Stimulated activated CD8-positive, alpha-beta memory T cell treated with anti-CD3 and anti-CD28 coated beads, Interleukin-4, amount 100 ng/mL, for 1 hour (primary cell): ENCODE measurements around the gene PPM1N.

Source experiments
- DNase-seq, 2 donors: peaks; one replicate each; pipeline ENCODE4 v3.0.0-alpha.2; 2020; ENCODE audit warnings: low read depth in 2 of 2, low spot score in 1 of 2

PPM1N gene

DNA sequence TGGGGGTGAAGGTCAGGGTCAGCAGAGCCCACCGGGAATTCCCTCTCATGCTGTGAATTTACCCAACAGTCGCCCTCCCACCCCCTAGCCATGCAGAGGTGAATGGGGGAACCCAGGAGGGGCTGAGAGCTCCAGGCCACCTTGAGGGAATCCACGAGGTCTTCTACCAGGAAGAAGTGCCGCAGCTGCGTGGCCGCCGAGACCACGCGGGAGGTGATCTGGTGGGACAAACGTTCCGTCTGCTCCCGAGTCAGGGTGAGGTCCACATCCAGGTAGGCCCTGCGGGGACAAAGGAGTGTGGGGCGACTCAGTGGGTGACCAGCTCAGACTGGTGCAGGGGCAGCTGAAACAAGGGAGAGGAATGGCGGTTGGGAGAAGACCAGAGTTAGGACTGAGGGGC is 9.5 kb upstream of the PPM1N start:
- no peak for DNase-seq

DNA sequence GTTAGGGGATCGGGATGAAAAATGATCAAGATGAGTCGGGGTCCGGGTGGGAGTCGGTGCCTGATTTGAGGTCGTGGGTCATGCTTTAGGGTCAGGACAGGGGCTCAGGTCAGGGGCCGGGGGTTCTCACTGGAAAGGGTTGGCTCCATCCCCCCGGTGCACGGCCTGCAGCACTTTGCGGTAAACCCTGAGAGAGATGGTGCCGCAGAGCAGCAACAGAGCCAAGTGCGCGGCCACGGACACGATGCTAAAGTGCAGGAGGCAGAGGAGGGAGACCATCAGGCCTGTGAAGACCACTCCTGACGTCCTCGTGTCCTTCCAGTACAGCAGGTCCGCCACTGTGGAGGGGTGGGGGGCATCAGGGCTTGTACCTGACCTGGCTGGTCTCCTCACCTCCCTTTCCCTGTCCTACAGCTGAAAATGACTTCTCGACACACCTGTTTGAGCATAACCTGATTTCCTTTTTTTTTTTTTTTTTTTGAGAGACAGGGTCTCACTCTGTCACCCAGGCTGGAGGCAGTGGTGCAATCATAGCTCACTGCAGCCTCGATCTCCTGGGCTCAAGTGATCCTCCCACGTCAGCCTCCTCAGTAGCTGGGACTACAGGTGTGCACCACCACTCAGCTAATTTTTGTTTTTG is 8.9 kb upstream of the PPM1N start:
- no peak for DNase-seq

DNA sequence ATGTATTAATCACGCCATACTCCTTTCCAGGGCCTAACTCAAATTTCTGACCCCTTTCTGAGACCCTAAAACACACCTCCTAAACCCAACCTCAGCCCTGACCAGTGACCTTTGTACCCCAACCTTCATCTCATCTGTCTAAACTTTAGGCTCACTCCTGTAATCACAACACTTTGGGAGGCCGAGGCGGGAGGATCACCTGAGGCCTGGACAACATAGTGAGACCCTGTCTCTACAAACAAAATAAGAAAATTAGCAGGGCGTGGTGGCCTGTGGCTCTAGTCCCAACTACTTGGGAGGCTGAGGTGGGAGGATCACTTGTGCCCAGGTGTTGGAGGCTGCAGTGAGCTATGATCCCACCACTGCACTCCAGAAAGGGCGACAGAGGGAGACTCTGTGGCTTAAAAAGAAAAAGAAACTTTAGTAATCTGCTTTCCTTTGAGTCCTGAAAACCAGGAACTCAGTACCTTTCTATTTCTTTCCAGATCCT is 6.1 kb upstream of the PPM1N start:
- DNase-seq: no peak

DNA sequence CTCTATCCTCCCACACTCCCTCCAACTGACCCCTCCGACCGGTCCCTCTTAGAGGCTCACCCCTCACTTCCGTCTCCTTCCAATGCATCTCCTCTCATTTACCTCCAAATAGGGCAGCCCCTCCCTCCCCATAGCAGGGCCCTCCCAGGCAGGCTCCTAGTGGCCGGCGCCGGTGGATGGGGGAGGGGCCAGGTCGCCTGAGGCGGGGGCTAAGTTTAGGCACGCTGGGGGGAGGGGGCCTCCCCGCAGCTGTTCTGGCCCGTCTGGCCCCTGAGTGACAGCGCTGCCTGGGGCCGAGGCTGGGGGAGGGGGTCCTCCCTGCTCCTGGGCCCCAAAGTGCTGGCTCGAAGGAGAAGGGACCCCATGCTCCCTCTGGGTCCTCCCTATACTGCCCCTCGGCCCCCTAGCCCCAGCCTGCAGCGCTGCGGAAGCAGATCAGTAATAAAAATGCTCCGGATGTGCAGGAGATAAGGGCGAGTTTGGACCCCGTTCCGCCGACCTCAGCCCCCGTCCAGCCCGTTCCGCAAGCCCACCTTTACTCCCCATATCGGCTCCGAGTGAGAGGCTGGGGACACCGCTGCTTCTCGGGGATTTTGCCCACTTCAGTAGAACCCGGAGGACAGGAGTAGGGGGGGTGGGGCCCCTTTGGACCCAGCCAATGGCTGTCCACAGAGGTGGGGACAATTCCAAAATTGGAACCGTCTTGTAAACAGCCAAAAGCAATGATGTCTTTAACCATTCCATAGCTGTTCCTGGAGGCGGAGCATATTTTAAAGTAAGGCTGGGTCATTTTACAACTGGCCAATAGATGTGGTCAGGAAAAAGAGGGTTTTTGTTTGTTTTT is 5.4 kb upstream of the PPM1N start:
- no peak for DNase-seq

DNA sequence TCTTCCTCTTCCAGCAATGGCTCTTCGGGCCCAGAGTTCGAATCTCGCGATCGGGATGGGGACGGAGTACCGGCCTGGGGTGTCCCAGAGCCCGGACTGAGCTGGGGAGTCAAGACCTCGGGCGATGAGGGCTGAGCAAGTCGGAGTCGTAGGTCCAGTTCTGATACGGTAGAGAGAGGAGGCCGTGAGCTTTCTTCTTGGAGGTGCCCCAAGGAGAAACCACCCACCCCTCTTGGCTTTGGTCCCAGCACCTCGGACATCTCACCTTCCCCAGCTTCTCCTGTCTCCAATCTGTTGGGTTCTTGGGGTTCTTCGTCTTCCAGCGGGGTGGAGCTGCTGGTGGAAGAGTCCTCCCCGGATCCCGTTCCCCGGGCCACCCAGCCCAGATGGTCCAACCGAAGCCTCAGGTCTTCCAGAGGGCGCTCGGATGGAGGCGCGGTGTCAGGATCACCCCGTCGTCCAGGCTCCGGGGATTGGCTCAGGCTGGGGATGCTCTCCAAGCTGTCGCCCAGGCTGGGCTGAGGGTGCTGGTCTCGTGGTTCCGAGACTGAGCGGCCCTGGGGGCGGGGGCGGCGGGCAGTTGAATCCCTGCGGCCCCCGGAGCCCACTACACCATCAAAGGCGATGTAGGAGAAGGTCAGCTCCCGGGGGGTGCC is 3.9 kb upstream of the PPM1N start:
- no peak for DNase-seq

DNA sequence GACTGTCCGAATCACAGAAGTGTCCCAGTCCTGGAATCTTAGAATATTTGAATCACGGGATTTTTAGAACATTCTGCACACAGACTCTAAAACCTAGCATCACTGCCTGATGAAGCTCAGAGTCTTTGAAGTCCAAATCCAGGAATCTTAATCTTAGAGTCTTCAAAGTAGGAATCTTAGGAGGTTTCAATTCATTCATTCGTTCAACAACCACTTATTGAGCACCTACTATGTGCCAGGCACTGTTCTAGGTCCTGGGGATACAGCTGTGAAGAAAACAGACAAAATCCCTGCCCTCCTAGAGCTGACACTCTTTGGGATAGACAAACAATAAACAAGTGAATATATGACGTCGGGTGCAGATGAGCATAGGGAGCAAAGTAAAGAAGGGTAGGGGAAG is 3.1 kb upstream of the PPM1N start:
- DNase-seq: no peak

DNA sequence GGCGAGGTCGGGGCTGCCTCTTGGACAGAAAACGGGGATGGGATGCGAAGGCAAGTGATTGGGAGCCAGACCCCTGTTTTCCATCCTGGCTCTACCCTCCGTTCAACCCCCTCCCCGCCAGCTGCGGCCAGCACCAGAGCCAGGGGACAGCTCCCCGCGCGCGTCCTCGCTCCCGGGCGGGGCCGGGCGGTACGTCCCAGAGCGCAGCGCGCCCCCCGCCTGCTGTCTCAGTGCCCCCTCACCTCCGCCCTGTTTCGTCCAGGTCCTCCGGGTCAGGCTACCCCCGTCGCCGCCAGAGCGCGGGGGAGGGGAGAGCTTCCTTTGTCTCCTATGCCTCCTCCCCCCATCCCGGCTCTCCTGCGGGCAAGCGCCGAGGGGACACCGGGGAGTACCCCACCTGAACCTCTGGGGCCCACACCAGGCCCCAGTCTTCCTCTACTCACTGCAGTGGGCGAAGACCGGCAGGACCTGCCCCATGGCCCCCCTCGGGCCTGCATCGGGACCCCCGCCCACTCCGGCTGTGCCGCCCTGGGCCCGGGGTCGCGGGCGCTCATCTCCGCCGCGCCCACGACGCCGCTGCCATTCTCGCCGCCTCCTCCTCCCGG is 1.8 kb upstream of the PPM1N start:
- no peak for DNase-seq

DNA sequence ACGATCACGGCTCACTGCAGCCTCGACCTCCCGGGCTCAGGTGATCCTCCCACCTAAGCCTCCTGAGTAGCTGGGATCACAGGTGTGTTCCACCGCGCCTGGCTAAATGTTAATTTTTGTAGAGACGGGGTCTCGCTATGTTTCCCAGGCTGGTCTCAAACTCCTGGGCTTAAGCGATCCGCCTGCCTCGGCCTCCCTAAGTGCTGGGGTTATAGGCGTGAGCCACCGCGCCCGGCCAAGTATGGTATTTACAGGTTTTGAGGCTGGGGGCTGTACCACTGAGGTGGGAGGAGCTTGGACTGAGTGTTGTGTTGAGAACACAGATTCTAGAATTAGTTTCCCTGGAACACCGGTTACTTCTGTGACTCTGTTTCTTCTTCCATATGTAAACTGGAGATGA is 452 bp upstream of the PPM1N start:
- no peak for DNase-seq

DNA sequence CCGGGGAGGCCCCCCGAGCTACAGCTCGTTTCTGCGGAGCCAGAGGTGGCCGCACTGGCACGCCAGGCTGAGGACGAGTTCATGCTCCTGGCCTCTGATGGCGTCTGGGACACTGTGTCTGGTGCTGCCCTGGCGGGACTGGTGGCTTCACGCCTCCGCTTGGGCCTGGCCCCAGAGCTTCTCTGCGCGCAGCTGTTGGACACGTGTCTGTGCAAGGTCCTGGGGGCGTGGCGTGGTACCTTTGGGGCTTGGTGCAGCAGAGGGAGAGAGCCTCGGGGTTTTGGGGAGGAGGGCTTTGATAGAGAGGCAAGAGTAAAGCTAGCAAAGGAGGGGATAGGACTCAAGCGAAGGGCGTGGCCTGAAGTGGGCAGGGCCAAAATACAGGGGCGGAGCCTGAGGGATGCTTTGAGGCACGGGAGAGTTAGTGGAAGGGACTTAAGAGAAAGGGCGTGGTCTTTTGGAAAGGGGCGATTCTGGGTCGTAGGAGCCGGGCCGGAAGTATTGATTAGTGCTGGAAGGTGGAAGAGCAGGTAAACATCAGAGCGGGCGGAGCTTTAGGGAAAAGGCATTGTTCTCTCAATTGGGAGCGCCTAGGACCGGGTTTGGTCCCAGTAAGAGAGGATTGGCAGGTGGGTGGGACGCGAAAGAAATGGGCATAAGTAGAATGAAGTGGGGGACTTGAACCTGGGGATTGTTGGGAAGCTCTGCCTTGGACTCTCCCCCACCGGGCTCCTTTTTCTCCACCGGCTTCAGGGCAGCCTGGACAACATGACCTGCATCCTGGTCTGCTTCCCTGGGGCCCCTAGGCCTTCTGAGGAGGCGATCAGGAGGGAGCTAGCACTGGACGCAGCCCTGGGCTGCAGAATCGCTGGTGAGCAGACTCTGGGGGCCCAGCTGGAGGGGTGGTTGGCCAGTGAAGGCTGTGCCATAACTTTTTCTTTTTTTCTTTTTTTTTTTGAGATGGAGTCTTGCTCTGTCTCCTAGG is 1.2 kb downstream of the PPM1N start:
- no peak for DNase-seq

DNA sequence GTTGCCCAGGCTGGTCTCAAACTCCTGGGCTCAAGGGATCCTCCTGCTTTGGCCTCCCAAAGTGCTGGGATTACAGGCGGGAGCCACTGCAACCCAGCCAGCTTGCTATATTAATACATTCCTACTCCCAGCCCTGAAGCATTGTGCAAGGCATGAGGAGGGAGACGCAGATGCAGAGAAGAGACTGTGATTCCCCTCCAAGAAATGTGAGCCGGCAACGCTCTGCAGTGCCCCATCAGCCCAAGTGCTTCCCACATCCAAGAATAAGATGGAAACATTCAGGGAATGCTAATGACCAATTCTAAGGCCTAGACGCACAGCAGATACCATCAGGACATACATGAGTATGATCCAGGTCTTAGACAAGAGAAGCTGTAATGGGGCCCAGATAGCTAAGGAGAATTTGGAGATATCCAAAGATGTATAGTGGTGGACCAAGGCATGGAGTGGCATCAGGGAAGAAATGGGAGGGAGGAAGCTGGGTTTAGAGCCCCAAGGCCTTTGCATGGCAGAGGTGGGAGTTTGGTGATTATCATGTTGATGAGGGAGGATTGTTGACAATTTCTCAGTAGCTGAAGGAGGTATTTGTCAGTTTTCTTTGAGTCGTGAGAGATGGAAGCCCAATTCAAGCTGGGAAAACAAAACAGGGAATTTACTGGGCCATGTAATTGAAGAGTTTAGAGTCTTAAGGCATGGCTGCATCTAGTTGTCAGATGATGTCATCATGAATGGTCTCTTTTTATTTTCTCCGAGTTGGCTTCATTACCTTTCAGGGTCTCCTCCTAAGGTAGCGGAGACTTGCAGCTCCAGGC is 2.9 kb downstream of the PPM1N start:
- DNase-seq: no peak

DNA sequence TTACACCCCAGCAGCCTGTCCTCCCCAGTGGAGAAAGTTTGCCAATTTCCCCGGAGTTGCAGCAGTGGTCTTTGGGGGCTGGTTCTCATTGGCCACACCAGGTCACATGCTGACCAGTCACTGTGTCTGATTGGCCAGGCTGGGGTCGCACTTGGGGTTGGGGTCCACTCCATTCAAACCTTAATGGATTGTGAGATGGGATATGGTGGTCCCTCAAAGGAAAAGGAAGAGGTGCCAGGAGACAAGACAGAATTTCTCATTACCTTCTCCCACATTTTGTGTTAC is 3.4 kb downstream of the PPM1N start:
- DNase-seq: no peak

DNA sequence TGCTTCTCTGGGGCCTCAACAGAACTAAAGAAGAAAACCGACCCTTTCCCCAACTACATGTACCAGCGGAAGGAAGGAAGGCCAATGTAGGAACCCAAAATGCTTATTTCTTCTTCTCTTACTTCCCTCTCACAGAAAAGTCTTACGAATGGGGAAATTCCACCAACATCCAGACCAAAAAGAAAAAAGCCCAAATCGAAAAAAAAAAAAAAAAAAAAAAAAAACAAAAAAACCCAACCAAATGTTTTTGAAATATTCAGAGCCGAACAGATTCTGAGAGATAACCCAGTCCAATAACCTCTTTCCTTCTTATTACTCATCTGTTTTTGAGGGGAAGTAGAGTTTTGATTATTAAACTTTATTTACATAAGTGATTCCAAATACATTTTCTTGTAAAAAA is 3.9 kb downstream of the PPM1N start:
- no peak for DNase-seq

DNA sequence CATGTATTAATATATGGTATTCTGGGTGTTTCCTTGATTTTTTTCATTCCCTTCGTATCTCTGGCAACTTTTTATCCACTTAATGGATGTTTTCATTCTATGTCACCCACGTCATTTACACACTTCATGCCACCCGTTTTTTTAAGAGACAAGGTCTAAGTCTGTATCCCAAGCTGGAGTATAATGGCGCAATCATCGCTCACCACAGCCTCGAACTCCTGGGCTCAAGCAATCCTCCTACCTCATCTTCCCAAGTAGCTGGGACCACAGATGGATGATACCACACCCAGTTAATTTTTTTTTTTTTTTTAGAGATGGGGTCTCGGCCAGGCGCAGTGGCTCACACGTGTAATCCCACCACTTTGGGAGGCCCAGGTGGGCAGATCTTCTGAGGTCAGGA is 5.7 kb downstream of the PPM1N start:
- DNase-seq: no peak

DNA sequence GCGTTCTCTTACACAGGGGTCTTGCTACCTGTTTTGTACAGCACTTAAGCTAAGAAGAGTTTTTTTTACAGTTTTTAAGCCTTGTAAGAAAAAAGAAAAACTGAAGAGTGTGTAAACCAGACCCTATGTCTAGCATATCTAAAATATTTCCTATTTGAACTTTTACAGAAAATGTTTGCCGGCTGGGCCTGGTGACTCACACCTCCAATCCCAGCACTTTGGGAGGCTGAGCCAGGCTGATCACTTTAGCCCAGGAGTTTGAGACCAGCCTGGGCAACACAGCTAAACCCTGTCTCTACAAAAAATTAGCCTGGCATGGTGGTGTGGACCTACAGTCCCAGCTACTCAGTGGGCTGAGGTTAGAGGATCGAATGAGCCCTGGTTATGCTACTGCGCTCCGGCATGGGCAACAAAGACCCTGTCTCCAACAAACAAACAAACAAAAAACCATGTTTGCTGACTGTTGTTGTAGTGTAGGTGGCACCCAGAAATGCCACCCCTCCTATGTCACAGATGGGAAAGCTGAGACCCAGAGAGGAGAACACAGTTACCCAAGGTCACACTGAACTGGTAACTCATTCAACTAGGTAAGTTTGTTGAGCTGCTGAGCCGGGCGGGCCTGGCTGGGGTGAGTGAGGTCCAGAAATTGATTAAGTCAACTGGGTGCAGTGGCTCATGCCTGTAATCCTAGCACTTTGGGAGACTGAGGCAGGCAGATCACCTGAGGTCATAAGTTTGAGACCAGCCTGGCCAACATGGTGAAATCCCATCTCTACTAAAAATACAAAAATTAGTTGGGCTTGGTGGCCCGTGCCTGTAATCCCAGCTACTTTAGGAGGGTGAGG is 7.1 kb downstream of the PPM1N start:
- DNase-seq: no peak

DNA sequence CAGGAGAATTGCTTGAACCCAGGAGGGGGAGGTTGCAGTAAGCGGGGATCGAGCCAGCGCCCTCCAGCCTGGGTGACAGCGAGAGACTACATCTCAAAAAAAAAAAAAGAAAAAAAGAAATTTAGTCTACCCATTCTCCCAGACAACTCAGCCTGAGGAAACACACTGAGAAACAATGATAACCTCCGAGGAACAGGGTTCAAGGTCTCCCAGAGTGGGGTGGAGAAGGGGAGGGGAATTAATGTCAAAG is 7.7 kb downstream of the PPM1N start:
- no peak for DNase-seq

DNA sequence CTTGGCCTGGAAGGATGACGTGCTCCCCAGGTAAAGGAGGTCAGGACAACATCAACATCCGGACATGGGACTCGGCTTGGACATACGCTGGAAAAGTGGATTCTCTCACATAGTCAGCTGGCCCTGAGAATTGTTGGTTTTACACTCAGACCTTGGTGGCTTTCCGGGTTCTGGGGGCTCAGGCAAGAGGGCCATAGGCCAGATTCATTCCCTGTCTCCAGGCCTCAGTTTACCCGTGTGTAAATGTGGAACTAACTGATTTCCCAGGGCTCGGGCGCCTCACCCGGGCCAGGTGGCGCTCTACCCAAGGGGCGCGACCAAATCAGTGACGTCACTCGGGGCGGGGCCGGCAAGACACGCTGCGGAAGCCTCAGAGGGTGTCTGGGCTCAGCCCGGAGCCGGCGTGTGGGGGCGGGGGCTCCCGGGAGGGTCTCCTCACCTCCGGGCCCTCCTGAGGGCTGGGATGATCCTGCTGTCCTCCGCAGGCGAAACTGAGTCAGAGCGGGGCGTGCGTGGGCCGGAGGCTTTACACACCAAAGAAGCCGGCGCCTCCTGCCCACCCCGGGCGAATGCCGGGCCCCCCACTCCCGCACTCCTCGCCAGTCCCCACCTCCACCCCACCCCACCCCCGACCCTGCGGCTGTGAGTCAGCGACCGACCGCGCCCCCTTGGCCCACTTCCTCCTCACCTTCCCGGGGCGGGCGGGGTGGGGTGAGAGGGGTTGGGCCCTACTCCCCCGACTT is 8.2 kb downstream of the PPM1N start:
- peak; percentile 96 to 99 for DNase-seq

DNA sequence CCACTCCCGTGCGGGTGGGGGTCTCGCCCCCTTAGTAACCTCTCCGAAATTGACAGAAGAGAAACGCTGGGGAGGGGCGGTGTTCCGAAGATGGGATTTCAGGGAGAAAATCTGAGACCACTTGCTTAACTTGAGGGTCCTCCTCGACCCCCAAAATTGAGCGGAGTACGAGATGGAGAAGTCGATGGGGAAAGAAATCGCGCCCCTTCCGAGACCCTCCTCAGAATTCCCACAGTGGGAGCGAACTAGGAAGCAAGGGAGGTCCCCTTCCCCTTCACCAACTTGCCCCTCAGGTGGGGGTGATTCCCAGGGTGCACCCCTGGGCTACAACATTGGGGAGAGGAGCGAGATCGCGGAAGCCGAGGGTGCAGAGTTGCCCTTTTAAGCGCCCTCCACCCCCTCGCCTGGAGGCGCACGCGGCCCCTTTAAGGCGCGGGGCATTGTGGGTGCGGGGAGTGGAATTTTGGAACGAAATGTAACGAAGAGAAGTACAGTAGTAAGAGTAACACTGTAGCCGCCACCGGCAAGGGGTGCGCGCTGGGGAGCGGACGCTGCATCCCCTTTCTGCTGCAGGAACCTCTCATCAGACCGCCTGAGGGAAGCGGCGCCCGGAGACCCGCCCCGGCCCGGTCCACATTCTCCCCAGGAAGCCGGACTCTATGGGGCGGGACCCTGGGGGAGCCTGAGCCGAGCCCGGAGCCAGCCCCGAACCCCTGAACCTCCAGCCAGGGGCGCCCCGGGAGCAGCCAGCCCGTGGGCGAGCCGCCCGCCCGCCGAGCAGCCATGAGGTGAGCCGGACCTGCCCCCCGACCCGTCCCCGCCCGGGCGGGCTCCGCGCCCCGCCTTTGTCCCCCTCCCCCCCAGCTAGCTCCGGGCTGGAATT is 9.0 kb downstream of the PPM1N start, which contains the start of gene VASP:
TSS of gene VASP (plus strand) at position 491 of the 883 bp plus-strand sequence. CDS start at position 784, 293 bp downstream.
- DNase-seq: peak; percentile 75 to 85
